GOT3 (cell line): ENCODE data around the gene UGT1A8.
A peak's percentile ranks its signal among the peaks of the same experiment; 100 is the strongest.
"Not testable (repeated sequence)": the region's sequence is repeated elsewhere in the genome, so short reads cannot be mapped to it uniquely, and the experiment has no call there.

Experiments used
- DNase-seq: peaks from one replicate; lab custom pipeline; 2025; ENCODE audit warnings: mixed read lengths; lab: John Stamatoyannopoulos, UW

The UGT1A8 gene

DNA sequence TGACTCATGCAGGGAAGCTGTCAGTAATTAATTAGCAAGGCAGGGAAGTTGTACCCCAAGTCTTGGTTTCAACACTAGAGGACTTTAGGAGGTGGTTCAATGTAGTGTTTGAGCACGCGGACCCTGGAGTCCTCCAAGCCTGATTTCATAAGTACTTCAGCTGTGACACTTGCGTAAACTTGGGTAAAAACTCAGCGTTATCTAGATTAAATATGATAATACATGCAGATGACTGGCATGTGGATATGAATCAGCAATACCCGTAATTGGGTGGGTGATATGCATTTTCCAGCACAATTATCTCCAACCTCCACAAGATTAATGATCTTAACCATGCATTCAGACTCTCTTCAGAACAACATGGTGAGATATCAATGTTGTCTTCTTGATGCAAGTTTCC lies 69.5 kb downstream of the UGT1A8 start:
- no peak for DNase-seq

DNA sequence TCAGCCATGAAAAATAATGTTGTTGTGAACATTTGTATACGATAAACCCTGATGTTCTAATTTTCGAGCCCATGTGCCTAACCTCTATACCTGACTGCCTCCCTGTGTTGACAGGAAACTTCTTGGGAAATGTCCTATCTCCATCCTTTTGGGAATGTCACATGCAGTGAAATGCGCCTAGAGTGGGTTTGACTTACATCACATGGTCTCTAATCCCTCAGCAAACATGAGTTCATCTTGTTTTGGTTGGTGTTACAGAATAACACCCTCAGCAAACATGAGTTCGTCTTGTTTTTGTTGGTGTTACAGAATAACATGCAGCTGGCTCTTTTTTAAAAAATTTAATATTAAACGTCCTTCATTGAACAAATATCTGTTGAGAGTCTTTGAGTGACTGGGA lies 70.9 kb downstream of the UGT1A8 start:
- DNase-seq = no peak

DNA sequence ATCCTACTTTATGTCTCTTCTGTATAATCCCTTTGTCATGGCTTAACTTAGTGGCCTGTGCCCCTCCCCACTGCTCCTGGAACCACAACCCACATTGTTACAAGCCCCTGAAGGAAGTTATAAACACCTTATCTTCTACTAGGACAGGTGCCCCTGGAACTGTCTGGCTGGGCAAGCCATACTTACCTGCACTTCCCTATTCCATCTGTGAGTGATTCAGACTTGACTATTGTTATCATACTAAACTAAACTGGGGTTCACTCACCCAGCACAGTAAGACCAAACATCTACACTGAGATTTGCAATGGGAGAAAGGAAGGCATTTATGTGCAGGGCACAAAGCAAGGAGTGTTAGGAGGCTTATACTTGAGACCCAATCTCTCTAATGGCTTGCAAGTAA lies 71.6 kb downstream of the UGT1A8 start:
- DNase-seq = no peak

DNA sequence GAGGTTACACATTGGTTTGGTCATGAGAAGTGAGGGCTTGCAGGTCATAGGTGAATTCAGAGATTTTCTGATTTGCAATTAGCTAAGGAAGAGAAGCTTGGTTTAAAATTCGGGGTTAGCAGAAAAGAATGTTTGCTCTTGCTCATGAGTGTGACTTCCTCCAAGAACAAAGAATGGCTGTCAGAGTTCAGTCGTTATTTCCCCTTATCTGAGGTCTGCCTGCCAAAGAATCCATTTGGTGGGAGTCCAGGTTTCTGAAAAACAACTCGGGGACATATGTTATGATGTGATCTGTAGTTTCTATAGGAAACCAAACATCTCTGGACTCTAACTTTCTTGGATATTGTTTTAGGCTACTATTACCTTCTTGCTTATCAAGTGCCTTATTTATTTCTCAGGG lies 72.1 kb downstream of the UGT1A8 start:
- DNase-seq = no peak

DNA sequence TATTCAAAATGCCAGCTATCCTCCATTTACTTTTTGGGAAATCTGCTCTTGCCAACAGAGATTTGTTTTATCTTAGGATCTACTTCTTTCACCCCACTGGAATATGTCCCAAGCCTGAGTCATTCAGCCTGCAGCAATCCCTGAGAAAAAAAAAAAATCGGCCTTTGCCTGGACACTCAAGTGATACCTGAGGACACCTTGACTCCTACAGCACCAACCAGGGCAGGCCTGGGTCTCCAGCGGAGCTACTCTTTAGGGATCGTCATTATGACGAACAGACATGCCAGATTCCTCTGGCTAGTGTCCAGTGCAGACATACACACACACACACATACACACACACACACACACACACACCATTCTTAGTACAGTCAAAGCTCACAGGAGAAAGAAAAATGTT lies 73.0 kb downstream of the UGT1A8 start:
- no peak for DNase-seq

DNA sequence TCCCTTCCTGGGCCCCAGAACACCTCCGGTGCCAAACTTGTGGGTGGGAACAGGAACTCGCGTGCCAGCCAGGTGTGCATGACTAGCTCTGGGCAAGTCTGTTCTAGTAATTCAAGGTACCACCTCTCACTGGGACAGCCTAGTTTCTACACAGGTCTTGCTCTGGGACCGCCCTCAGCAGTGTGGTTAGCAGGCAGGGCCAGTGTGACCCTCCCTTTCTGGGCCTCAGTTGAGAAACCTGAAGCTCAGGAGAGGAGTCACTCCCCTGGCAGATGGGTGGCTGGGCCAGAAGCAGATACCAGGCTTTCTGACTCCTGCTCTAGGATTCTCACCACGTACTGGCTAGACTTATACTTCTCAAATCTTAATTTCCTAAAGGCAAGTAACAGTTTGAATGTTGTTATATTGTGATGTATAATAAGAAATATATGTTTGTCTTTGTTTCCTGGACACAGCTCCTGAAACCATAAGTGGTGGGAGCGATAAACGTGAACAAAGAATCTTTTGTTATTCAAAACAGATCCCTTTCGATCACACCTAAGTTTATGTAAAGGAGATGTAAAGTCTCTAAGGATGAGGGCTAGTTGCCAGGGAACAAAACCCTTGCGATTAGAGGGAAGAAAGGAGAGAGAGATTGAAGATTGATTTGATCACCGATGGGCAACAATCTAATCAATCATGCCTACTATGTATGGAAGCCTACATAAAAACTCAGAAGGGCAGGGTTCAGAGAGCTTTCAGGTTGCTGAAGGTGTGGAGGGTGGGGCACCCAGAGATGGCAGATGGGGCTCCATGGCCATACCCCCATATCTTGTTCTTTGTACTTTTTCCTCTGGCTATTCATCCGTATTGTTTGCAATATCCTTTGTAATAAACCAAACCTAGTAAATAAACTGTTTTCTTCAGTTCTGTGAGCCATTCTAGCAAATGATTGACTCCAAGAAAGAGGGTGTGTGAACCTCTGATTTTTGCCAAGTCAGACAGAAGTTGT lies 74.3 kb downstream of the UGT1A8 start:
- DNase-seq = no peak

DNA sequence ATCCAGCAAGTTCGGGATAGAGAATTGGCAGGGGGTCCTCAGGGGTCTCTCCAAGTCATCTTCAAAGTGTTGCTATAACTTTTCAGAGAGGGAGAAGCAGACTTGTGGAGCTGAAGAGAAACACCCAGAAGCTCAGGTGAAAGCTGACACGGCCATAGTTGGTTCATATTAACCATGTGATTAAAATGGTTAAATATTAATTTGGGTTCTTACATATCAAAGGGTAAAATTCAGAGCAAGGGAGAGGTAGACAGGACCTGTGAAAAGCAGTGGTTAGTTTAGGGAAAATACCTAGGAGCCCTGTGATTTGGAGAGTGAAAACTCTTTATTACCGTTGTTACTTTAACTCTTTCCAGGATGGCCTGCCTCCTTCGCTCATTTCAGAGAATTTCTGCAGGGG lies 75.2 kb downstream of the UGT1A8 start, which contains the start of gene UGT1A6:
TSS of gene UGT1A6 (plus strand) at position 243 of the 400 bp plus-strand sequence. CDS start at position 358, 115 bp downstream.
- no peak for DNase-seq

DNA sequence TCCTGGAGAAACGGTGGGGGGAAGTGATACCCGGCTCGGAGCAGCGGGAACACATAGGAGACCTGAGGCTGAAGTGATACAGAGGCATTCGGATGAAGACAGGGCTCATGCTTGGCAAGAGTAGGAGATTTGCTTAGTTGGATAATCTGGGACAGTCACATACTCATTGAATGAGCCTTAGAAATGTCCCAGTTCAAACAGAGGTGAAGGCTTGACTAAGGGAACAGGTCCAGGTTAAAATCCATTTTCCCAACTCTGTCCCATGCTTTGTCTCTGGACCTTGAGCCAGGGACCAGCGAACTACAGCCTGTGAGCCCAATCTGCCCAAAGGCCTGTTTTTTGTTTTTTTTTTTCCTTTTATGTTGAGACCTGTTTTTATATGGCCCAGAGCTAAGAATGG lies 76.5 kb downstream of the UGT1A8 start:
- DNase-seq = no peak

DNA sequence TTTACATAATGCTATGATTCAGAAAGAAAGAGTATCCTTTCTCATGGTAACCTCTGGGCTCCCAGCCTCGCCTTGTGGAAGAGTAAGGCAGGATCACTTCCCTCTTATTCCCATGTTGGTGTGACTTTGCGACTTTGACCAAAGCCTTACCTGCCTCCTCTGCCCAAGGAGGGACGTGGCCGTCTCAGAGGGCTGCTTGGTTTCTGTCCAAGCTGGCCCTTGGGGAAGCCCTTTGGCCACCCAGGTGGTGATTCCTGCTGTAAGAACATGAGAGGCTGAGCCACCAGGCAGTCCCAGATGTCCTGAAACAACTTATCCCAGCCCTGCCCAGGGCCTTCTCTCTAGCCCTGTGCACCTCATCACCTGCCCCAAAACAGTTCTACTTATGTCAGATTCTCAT lies 81.3 kb downstream of the UGT1A8 start:
- DNase-seq = no peak

DNA sequence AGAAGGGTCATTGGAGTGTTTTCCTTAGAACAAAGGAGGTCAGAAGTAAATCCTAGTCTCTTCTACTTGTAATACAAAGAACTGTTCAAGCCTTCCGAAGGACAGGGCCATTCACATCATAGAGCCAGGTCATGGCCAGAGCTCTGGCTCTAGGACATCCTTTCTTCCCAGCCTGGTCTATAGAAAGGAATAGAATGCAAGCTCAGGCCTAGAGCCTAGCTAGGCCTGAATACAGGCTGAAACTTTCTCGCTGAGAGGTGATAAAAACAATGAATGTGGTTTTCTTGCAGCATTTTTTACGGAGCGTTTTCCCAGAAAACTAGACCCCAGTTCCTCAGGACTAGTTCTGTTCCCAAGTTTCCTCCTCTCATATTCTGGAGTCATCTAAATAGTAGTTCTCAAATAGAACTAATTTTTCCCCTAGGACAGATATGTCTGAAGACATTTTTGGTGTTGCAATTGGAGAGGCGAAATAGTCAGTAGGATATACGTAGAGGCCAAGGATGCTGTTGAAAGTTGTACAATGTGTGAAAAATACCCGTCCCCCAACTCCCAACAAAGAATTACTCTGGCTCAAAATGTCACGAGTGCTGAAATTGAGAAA lies 82.1 kb downstream of the UGT1A8 start:
- no peak for DNase-seq

DNA sequence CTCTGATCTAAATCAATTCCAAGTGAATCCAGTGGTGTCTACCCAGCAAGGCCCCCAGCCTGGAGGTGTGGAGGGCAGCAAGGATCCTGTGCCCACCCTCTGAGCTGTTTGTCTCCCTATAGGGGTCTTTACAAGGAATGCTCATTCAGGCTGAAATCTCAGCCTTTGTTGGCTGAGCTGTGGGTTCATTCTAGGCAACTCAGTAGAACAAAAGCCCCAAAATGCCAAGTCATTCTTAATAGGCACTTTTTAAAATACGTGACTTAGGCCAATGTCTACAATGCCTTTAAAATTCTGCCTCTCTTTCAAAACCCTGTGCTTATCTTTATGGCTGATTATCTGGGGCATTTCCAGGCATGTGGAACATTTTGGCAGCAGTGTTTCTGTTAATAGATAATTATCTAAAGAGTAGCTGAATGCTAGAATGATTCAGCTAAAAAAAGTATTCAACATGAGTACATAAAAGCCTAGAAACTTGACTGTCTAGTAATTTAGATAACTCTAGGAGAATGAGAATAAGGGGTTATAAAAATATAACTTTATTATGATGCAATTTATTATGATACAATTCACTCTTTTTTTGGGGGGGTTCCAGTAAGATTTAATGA lies 82.7 kb downstream of the UGT1A8 start:
- no peak for DNase-seq

DNA sequence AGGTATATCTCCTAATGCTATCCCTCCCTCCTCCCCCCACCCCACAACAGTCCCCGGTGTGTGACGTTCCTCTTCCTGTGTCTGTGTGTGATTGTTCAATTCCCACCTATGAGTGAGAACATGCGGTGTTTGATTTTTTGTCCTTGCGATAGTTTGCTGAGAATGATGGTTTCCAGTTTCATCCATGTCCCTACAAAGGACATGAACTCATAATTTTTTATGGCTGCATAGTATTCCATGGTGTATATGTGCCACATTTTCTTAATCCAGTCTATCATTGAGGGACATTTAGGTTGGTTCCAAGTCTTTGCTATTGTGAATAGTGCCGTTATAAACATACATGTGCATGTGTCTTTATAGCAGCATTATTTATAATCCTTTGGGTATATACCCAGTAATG lies 83.4 kb downstream of the UGT1A8 start:
- not testable (repeated sequence) for DNase-seq

DNA sequence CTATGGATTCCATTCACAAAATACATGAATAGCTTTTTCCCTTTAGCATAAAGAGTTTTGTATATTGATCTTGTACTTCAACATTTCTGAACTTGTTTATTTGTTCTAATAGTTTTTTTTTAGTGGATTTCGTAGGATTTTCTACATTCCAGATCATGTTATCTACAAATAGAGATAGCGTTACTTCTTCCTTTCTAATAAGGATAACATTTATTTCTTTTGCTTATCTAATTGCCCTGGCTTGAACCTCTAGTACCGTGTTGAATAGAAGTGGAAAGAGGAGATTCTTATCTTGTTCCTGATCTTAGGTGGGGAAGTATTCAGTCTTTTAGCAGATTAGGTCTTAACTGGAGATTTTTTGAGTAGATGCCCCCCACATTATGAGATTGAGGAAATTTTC lies 84.8 kb downstream of the UGT1A8 start:
- no peak for DNase-seq

DNA sequence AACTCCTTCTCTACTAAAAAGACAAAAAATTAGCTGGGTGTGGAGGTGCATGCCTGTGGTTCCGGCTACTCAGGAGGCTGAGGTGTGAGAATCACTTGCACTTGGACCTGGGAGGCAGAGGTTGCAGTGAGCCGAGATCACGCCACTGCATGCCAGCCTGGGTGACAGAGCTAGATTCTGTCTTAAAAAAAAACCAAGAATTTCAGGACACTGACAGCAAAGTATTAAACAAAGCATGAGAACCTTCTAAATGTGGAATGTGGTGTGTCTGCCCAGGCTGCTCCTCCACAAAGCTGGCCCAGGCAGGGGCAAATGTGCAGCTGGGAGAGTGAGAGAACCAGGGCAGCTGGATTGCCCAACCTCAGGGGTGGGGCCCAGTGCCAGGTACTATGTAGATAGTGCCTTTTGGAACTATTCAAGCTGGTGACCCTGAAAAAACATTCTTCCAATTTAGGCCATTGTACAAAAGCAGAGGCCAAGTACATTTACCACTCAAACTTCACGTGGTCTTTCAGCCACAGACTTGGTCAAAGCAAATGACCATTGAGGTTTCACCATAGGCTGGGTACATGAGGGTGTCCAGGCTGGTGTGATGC lies 88.6 kb downstream of the UGT1A8 start:
- DNase-seq = no peak

DNA sequence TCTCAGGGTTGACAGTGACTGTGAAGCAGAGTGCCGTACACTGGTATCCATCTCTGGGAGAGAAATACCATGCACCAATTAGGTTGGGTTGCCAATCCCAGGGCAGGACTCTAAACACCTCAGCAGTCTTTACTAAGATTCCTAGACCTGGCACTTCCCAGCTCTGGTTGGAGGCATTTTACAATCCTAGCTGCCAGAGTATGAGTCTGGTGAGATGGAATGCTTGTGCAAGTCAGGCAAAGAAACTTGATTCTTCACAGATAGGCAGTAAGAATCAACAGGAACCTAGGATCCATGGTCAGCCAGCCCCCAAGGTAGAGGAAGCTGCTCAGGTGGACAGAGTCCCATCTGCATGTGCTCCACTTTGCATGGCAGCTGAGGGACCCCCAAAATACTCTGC lies 89.3 kb downstream of the UGT1A8 start:
- DNase-seq = no peak

DNA sequence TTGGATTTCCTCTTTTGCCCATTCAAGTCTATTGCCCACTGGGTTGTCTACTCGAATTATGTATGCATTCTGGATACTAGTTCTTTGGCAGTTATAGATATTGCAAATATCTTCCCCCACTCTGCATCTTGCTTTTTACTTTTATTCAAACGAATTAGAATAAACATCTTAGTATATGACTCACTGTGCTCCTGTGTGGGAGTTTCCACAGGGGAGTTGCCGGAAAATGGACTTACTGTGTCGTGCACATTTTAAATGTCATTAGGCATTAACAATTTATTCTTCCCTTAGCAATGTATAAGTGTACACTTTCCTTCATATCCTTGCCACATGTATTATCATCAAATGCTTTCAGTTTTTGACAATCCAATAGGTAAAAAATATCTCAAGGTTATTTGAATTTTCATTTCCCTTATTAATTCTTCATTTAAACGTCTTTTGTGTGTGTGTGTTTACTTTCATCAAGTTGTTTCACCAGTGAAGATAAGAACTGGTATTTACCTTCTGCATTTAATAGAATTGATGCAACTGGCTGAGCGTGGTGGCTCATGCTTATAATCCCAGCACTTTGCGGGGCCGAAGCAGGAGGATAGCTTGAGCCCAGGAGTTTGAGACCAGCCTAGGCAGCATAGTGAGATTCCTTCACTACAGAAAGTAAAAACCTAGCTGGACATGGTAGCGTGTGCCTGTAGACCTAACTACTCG lies 90.7 kb downstream of the UGT1A8 start:
- no peak for DNase-seq

DNA sequence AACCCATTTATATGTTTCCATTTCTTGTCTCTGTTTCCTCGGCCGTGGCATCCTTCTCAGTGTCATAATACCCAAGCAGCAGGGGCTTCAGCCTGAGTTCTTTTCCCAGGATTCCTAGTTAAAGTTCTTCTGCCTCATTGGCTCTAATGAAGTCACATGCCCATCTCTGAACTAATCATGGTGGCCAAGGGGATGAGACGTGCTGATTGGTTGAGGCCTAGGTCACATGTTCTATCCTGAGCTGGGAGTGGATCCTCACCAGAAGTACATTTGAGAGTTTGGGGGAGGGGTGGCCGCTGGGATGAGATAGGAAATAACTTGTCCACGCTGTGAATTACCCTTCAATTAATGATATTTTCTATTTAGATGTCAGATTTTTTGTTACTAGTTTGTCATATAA lies 91.5 kb downstream of the UGT1A8 start:
- no peak for DNase-seq

DNA sequence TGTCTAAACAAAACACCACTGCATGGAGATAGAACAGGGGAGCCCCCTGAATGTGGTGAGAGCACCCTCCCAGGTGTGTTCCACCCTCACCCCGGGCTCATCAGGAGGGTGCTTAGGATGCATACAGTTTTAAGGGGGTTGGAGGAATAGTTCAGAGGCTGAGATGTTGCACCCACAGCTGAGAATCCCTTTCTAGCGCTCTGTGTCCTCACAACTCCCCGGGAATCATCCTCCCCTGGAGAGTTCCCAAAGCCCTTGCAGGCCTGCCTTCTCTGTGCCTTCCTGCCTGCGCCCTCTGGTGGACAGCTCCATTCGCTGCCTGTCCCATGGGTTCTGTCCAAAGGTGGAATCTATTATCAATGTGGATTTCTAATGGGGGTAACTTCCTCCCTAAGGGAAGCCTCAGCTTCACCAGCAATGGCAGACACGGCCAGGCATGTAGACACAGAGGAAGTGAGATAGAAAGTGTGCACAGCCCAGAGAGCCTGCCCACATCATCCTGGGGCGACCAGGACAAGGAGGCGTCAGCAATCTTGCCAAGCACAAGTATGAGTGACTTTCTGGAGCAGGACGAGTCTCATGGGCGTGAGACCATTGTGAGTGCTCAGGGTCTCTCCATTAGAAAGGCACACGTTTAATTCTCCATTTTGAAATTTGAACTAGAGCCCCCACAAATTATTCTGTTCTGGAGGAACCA lies 94.0 kb downstream of the UGT1A8 start:
- DNase-seq = peak; percentile 39

DNA sequence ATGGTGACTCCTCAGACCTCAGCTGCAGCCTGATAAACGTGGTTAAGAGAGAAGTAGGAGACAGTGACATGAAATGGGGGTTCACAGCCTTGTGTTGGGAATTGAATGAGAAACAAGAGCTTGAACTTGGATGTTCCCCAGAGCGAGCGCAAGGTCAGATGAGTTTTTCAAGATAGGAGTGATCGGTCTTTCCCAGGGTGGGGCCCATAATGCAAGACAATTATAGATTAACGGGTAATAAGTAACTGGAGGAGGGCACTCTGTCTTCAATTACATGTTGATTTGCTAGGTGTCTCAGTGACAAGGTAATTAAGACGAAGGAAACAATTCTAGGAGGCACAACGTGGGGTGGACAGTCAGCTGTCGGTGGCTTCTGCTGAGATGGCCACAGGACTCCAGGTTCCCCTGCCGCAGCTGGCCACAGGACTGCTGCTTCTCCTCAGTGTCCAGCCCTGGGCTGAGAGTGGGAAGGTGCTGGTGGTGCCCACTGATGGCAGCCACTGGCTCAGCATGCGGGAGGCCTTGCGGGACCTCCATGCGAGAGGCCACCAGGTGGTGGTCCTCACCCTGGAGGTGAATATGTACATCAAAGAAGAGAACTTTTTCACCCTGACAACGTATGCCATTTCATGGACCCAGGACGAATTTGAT lies 95.3 kb downstream of the UGT1A8 start, which contains the start of gene UGT1A5:
TSS of gene UGT1A5 (plus strand) at position 297 of the 651 bp plus-strand sequence. CDS start at position 382, 85 bp downstream.
- DNase-seq = no peak

DNA sequence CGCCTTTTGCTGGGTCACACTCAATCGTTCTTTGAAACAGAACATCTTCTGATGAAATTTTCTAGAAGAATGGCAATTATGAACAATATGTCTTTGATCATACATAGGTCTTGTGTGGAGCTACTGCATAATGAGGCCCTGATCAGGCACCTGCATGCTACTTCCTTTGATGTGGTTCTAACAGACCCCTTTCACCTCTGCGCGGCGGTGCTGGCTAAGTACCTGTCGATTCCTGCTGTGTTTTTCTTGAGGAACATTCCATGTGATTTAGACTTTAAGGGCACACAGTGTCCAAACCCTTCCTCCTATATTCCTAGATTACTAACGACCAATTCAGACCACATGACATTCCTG lies 95.8 kb downstream of the UGT1A8 start:
- DNase-seq = no peak

DNA sequence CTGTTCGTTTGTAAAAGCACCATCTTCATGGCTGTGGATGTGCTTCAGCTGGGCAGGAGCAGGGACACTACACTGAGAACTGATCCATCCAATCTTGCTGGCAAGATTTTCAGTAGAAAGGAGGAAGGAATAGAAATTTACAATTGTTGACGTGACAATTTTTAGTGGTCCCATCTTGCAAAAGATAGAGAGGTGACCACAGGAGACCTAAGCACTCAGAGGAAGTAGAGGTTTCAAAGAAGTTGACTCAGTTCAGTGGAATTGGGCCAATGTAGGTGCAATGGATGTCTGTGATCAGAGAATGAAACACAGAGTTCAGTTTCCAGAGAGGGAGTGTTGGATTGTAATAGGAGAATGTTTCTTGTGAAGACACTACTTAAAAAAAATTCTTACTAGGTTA lies 96.7 kb downstream of the UGT1A8 start:
- DNase-seq = no peak
